GM18498 (cell line): ENCODE results near the gene INSYN2B.
A peak's percentile ranks its signal among the peaks of the same experiment; 100 is the strongest.
"Not testable (repeated sequence)": the region's sequence is repeated elsewhere in the genome, so short reads cannot be mapped to it uniquely, and the experiment has no call there.

Experiments
- ATAC-seq: cut with Tn5 transposase; IDR thresholded peaks from one replicate; pipeline ENCODE4 v1.9.1; 2021; ENCODE audit warnings: mild to moderate bottlenecking, moderate library complexity; ENCODE audit not compliant: unreplicated experiment

INSYN2B gene

GRCh38 chr5:169860585-169860984, 119.7 kb downstream of the INSYN2B start:
- ATAC-seq, result peak; percentile 60

GRCh38 chr5:169856571-169856970, 123.7 kb downstream of the INSYN2B start:
- no peak for ATAC-seq

- no peak for ATAC-seq
Measured at GRCh38 chr5:169851321-169851850, 128.9 kb downstream of the INSYN2B start.

- ATAC-seq, result no peak
Measured at GRCh38 chr5:169850409-169850808, 129.9 kb downstream of the INSYN2B start.

- ATAC-seq, result no peak
Measured at GRCh38 chr5:169848792-169849191, 131.5 kb downstream of the INSYN2B start.

GRCh38 chr5:169848271-169848670, 132.0 kb downstream of the INSYN2B start:
- ATAC-seq, result no peak

GRCh38 chr5:169847519-169847918, 132.8 kb downstream of the INSYN2B start:
- ATAC-seq, result no peak

- no peak for ATAC-seq
Measured at GRCh38 chr5:169842699-169843098, 137.6 kb downstream of the INSYN2B start.

GRCh38 chr5:169840405-169840804, 139.9 kb downstream of the INSYN2B start:
- no peak for ATAC-seq

GRCh38 chr5:169838688-169839087, 141.6 kb downstream of the INSYN2B start:
- peak; percentile 87 for ATAC-seq

GRCh38 chr5:169837686-169838085, 142.6 kb downstream of the INSYN2B start:
- no peak for ATAC-seq

GRCh38 chr5:169836835-169837536, 143.3 kb downstream of the INSYN2B start:
- no peak for ATAC-seq

GRCh38 chr5:169834540-169834939, 145.8 kb downstream of the INSYN2B start:
- not testable (repeated sequence) for ATAC-seq

- not testable (repeated sequence) for ATAC-seq
Measured at GRCh38 chr5:169833681-169834292, 146.5 kb downstream of the INSYN2B start.

GRCh38 chr5:169832845-169833244, 147.4 kb downstream of the INSYN2B start:
- ATAC-seq, result no peak

GRCh38 chr5:169832304-169832703, 148.0 kb downstream of the INSYN2B start:
- no peak for ATAC-seq

GRCh38 chr5:169831331-169831730, 149.0 kb downstream of the INSYN2B start:
- ATAC-seq, result no peak

GRCh38 chr5:169828385-169828784, 151.9 kb downstream of the INSYN2B start:
- ATAC-seq, result peak; percentile 53

- ATAC-seq, result no peak
Measured at GRCh38 chr5:169827769-169828168, 152.5 kb downstream of the INSYN2B start.

- no peak for ATAC-seq
Measured at GRCh38 chr5:169826618-169827017, 153.7 kb downstream of the INSYN2B start.

GRCh38 chr5:169817031-169817430, 163.3 kb downstream of the INSYN2B start:
- no peak for ATAC-seq

- ATAC-seq, result no peak
Measured at GRCh38 chr5:169814522-169814921, 165.8 kb downstream of the INSYN2B start.
